Neural crest cell (in vitro differentiated cells): Measurements from ENCODE around the gene SVBP. TPM values are rescaled to one million over a fixed set of nuclear protein-coding genes. Genes with fewer than 3 reads are reported as not detected.

Source experiments
- DNase-seq: peaks from one replicate; pipeline ENCODE4 v3.0.0; 2021; ENCODE audit warnings: low read depth, mixed read lengths, low spot score
- H3K27ac Mint-ChIP-seq: one replicate; pipeline ENCODE4 v1.8.0; 2021; ENCODE audit warnings: mild to moderate bottlenecking, mixed read lengths; ENCODE audit not compliant: unreplicated experiment
- H3K27me3 Mint-ChIP-seq: 2 replicates; pipeline ENCODE4 v1.8.0; 2021; ENCODE audit warnings: low read depth, mild to moderate bottlenecking, mixed read lengths
- H3K36me3 Mint-ChIP-seq: 2 replicates; pipeline ENCODE4 v1.8.0; 2021; ENCODE audit warnings: low read depth, mild to moderate bottlenecking, mixed read lengths
- H3K4me1 Mint-ChIP-seq: 2 replicates; pipeline ENCODE4 v1.8.0; 2021; ENCODE audit warnings: mixed read lengths
- H3K4me3 Mint-ChIP-seq: one replicate; pipeline ENCODE4 v1.8.0; 2021; ENCODE audit warnings: mild to moderate bottlenecking, mixed read lengths
- H3K9me3 Mint-ChIP-seq: 2 replicates; pipeline ENCODE4 v1.8.0; 2021; ENCODE audit warnings: mixed read lengths
- CTCF ChIP-seq: fragments of 200-600 bp; sonication (generic); conservative IDR thresholded peaks from 2 replicates; pipeline ENCODE4 v1.5.0; 2021; ENCODE audit warnings: antibody characterized with exemption, mild to moderate bottlenecking
- total RNA-seq: library from RNA; stranded (reverse); gene quantifications from 2 replicates; pipeline ENCODE4 v1.2.1, GENCODE V29; 2021

The SVBP gene
- total RNA-seq, 1 donor from 2014 or later = 46.5 TPM

- peaks cover 43% of the 10 kb centered on the region for H3K4me1 Mint-ChIP-seq
- peaks cover 7% of the 10 kb centered on the region for H3K9me3 Mint-ChIP-seq
- H3K4me3 Mint-ChIP-seq = peak overlapping the region; percentile 93
- H3K27ac Mint-ChIP-seq = no peak overlapping the region
- no peak for DNase-seq
- no peak for TF ChIP-seq CTCF
- peaks cover 42% of the 10 kb centered on the region for H3K36me3 Mint-ChIP-seq
- no peaks in the 10 kb centered on the region for H3K27me3 Mint-ChIP-seq
Observed at GRCh38 chr1:42848823-42849537, 31.8 kb upstream of the SVBP start.

- TF ChIP-seq CTCF = no peak
- Mint-ChIP-seq H3K27ac (no peak overlapping the region), H3K27me3 (no peaks in the 10 kb centered on the region), H3K36me3 (peaks cover 32% of the 10 kb centered on the region), H3K4me1 (peaks cover 54% of the 10 kb centered on the region), H3K4me3 (peak overlapping the region; percentile 93), H3K9me3 (peaks cover 7% of the 10 kb centered on the region)
- DNase-seq = no peak
Observed at GRCh38 chr1:42847721-42848460, 30.7 kb upstream of the SVBP start.

GRCh38 chr1:42847111-42847595 is 30.0 kb upstream of the SVBP start:
- H3K4me1 Mint-ChIP-seq = peaks cover 51% of the 10 kb centered on the region
- H3K4me3 Mint-ChIP-seq = peak overlapping the region; percentile 93
- peaks cover 26% of the 10 kb centered on the region for H3K36me3 Mint-ChIP-seq
- no peaks in the 10 kb centered on the region for H3K27me3 Mint-ChIP-seq
- H3K9me3 Mint-ChIP-seq = peaks cover 4% of the 10 kb centered on the region
- TF ChIP-seq CTCF = no peak
- H3K27ac Mint-ChIP-seq = peak overlapping the region; percentile 3
- no peak for DNase-seq

GRCh38 chr1:42846257-42847110 is 29.3 kb upstream of the SVBP start, which contains the start of gene ZNF691:
Gene ZNF691 (plus strand): TSS chr1:42846613. CDS start chr1:42849659, 3,046 bp downstream.
- Mint-ChIP-seq H3K27me3 (no peaks in the 10 kb centered on the region), H3K4me3 (peak within 1 kb of the TSS; percentile 93), H3K4me1 (peaks cover 51% of the 10 kb centered on the region), H3K9me3 (peaks cover 3% of the 10 kb centered on the region), H3K36me3 (peaks cover 25% of the 10 kb centered on the region), H3K27ac (peak within 1 kb of the TSS; percentile 3)
- peak; percentile 54 for TF ChIP-seq CTCF
- DNase-seq = peak; percentile 80

- Mint-ChIP-seq H3K27ac (no peak overlapping the region), H3K4me1 (peaks cover 51% of the 10 kb centered on the region), H3K36me3 (peaks cover 18% of the 10 kb centered on the region), H3K4me3 (peak overlapping the region; percentile 93), H3K27me3 (no peaks in the 10 kb centered on the region), H3K9me3 (peaks cover 3% of the 10 kb centered on the region)
- no peak for DNase-seq
- TF ChIP-seq CTCF = no peak
Observed at GRCh38 chr1:42845866-42846256, 28.7 kb upstream of the SVBP start.
